Stimulated activated CD4-positive, alpha-beta T cell treated with anti-CD3 and anti-CD28 coated beads, TNF-alpha, amount 100 ng/mL, for 24 hours (primary cell): Measurements from ENCODE around the gene SPATA31C1.
"Not testable (repeated sequence)": the region's sequence is repeated elsewhere in the genome, so short reads cannot be mapped to it uniquely, and the experiment has no call there.

Source experiments
- DNase-seq, 3 experiments: peaks; one replicate each; pipeline ENCODE4 v3.0.0-alpha.2; 2020; ENCODE audit warnings: low read depth in 3 of 3

Gene SPATA31C1

DNA sequence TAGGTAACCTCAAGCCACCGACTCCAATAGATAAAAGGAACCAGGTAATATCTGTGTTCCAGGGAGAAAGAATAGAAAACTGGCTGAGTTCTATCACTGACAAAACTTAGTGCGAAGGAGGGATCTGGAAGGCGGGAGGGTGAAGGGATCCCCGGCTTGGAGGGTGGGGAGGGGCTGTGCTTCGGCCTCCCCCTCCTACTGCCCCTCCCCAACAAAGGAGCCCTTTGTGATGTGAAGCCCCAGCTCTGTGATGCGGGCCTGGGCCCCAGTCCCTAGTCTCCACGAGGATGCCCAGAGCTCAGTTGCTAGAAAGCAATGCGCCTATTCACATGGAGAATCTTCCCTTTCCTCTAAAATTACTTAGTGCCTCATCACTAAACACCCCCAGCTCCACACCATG lies at the start of gene SPATA31C1:
SPATA31C1 (plus strand) TSS at position 301 of the 400 bp plus-strand sequence.
- not testable (repeated sequence) for DNase-seq

DNA sequence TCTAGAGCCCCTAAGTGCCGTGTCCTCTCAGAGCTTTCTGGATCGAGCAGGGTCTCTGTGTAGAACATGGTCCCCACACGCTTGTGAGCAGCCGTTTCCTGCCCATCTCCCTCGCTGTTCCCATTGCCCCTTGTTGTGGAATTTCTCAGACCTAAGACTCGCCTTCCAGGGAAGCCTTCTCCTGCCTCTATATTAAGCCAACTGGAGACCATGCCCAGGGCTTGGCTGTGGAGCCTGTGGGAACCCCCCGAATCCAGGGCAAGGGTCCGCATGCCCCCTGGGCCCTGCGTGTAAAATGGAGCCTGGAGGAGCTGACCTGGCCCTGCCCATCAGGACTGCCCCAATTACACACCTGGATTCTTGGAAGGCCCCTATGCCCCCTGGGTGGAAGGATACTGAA lies 49.6 kb upstream of the SPATA31C1 start:
- DNase-seq, result no peak

DNA sequence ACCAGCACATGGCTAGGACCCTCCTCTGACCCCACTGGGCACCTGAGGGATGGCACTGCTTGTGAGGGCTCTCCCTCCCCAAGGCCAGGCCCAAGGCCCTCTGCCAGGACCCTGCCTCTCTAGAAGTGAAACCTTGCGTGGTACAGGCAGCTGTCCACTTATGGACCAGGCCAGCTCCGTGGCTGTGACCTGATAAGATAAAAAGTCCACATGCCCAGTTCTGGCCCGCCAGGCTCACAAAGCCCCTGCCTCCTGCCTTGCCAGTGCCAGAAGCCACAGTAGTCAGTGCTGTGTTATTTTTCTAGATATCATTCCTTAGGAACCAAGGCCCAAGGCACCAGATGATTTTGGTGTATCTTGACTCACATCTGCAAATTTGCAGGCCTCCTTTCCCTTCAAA lies 49.1 kb upstream of the SPATA31C1 start:
- DNase-seq, result no peak

DNA sequence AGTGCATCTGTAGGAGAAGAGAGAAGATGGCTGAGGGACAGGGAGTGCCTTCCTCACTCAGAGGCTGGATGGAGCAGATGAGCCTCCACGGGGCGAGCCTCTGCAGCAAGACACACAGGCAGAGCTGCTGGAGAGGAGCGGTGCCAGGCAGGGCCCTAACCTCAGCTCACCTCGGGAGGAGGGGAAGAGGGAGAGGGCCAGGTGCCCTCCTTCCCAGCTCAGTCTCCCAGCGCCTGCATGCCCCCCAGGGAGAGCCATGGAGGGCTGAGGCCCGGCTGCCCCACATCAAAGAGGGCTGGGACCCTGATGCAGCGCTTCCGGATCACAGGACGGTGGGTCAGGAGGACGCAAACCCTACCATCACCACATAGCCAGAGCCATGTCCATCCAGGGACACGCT lies 48.7 kb upstream of the SPATA31C1 start:
- no peak for DNase-seq

DNA sequence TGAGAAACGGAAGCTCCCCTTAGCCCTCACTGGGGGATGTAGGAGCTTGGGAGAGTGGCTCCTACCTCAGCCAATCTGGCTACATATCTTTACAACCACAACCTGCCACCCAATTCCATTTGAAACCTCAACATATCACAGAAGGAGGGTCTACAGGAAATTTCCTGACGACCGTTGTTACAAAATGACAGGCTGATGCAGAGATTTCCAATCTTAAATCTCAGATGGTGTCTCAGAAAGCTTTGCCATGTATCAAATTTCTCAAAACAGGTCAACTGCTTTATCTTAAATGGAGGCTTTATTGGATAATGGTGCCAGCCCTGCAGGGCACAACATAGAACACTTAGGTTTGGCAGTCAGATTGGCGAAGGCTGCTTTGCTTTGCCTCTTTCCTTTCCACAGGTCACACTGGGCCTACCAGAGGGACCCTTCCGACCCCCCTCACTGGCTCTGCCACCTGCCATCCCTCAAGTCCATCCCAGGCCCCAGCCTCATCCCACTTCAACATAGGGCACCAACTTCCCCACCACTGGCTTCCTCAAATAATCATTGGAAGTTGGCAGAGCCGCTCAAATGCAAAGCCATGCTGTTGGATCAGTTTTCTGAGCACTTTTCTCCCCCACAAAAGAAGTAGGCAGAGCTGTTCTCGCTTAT lies 46.2 kb upstream of the SPATA31C1 start:
- DNase-seq, result no peak

DNA sequence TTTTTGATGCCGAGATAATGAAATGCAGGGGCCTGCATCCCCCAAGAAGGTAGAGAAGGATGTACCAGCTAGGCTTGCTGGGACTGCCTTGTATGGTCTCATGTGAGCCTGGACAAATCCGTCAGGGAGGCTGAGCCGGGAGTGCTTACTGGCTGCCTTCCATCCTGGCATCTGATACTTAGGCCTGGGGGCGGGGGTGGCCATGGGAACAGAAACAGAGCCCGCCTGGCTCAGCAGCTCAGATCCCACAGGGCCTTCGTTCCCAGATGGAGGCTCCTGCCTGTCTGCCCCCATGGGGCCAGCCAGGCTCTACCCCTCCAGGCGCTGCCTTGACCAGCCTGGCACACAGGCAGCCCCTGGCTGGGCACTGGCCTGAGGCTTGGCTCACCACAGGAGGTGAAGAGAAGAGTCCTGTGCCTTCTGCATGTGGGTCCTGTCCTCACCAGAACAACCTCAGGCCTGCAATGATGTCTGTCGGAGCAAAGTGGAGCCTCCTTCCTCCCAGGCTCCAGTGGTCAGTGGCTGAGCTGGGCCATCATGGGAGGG lies 45.6 kb upstream of the SPATA31C1 start:
- DNase-seq, result no peak

DNA sequence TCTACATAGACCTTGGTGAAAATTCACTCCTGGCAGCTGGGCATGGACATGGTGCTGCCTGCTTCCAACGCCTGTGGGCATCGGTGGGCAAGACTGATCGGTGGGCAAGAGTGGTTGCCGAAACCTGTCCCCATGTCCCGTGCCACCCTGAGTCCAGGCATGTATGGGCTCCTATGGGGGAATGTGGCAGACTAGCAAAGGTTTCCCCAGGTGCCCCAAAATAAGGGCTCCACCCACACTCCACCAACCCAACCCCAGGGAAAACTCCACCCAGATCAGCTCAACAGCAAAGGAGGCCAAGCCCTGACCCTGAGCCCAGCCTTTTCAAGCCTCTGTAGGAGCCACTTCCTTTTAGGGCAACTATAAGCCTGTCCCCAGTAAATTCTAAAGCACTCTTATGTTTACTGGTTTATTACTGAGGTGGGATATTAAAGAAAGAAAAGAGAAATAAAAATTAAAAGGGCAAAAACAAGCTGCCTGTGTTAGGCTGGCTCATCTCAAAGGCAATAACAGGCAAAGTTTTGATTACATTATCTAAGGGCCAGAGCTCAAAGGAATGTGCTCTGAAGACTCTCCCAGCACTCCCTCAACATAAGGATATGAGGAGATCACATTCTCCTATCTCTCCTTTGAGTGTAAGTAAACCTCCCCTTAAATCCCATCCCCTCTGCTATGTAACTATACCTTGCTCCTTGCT lies 44.0 kb upstream of the SPATA31C1 start:
- no peak for DNase-seq

DNA sequence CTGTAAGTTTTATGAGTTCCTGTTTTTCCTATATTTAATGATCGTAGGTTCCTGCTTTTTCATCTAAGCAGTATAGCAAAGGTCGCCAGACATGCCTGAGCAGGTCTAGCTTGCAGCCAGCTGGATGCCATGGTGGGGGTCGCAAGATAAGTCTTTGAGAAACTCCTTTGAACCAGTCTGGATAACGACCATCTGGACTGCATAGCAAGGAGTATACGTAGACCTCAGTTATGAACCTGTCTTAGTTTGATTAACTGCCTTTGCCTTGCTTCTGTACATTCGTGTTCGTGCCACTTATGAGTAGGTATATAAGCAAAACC lies 43.5 kb upstream of the SPATA31C1 start:
- DNase-seq, result no peak

DNA sequence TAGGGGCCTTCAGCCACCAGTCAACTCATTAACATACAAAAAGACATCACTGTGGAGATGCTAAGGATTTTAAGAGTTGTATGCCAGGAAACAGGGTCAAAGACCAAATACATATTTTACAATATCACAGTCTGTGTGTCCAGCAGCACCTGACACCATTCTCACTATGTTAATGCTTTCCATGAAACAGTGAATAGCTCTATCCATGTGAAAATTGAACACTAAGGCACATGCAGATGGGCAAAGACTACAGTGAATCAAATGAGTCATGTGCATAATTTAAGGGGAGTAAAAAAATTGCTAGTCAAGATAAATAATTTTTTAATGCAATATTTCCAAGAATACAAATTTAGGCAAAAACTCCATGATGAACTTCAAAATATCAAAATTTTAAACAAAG lies 42.7 kb upstream of the SPATA31C1 start:
- DNase-seq, result no peak

DNA sequence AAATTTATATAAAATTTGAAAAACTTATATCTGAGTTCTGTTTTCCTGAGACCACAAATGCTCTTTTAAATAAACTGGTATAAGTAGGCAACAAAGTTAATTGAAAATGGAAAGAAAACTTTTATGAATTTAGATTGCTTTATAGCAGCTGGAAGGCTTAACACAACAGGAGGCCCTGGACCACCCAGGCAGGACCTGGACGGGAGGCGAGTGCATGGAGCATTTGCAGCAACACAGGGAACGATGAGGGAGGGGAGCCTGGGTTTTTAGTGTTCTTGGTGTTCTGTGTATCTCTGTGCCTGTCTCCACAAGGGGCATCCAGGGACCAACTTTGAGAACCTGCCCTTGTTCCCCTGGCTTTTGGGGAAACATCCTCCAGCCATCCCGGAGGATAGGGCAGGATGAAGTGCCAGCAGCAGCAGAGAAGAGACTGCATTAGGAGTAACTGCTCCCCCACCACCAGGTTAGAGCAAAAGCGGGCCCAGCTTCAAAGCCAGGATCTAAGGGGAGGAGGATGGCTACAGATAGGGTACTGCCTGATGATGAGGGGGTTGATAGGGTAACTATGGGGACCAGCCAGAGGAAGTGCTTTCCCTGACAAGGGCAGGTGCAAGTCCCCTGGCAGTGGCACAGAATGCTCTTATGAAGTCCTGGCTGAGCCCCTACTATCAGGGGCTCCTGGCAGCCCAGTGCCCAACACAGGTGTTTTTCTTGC lies 41.8 kb upstream of the SPATA31C1 start:
- no peak for DNase-seq

DNA sequence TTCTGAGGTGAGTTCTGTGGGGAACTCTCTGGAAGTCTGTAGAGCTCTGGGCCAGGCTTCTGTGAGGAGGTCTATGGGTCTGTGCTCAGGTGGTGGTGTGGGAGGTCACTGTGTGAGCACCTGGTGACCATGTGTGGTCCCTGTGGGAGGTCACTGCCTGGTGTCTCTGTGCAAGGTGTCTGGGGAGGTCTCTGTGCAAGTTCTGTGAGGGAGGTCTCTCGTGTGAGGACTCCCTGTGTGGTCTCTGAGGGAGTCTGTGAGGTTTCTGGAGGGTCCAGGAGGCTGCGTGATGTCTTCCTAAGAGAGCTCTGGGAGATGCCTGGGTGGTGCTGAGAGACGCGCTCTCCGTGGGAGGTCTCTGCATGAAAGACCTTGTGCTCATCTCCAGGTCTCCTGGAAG lies 41.1 kb upstream of the SPATA31C1 start:
- no peak for DNase-seq

DNA sequence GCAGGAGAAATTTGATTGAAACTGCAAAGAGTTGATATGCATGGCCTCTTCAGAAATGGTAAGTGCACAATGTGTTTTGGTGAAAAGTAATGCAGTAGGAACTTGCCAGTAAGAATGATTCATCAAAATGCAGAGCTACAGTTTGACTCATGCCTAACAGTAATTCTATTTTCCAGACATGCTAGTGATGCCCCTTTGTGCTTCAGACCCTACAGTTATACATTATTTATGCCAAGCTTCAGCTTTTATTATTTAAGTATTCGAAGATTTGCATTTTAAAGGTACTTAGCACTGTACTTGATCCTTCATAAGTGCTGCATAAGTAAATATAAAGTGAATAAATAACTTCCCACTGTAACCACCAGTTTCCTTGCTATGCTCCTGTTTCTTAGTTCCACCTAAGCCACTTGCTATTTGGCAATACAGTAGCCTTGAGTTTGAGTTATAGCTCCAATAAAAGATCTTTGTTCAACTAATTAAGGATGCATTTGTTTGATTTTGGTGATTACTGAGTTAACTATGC lies 38.7 kb upstream of the SPATA31C1 start:
- no peak for DNase-seq

DNA sequence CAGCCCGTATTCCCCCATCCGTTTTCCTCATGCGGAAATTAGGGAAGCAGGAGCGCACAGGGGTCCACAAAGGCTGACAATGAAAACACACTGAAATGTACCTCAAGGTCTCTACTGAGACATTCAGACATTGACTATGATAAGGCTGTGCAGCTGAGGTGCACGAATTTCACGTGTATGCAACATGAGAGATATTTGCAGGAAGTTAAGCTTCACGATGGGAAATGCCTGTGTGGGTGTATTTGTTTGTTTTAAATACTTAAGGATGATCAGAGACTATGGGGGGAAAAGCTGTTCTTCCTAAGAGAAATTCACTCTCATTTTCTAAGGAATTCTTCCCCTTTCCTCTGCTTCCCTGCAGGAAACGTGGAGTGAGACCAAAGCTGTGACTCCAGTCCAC lies 37.6 kb upstream of the SPATA31C1 start:
- no peak for DNase-seq

DNA sequence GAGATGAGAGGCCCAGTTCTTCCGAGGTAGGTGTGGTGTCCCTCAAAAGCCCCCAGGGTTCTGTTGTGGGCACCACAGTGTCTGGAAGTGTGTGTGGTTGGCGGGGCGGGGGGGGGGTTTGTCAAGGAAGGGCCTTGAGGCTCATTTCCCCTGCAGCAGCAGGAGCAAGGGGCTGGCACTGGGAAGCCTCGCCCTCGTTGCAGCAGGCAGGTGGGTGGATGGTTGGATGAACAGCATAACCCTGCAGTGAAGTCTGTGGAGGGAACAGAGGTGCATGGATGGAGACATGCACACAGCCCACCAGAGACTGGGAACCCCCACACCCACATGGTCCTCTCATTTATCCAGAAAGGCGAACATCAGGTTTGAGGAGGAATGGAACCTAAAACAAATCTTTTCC lies 37.1 kb upstream of the SPATA31C1 start:
- DNase-seq, result no peak

DNA sequence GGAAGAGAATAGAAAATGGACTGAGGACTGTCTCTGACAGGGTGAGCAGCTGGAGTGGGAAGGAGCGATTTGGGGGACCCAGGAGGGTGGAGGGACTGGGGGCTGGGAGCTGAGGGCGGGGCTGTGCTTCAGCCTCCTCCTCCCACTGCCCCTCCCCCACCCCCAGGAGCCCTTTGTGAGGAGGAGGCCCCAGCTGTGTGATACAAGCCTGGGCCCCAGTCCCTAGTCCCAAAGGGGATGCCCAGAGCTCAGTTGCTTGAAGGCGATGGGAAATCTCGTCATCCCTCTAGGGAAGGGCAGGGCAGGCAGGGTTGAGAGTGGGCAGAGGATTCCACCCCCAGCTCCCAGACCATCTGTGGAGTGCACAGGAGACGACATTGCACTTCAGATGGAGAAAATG lies 35.1 kb upstream of the SPATA31C1 start, which contains the start of gene SPATA31E1:
SPATA31E1 (plus strand) TSS at position 251 of the 400 bp plus-strand sequence; CDS start at position 266, 15 bp downstream.
- no peak for DNase-seq

DNA sequence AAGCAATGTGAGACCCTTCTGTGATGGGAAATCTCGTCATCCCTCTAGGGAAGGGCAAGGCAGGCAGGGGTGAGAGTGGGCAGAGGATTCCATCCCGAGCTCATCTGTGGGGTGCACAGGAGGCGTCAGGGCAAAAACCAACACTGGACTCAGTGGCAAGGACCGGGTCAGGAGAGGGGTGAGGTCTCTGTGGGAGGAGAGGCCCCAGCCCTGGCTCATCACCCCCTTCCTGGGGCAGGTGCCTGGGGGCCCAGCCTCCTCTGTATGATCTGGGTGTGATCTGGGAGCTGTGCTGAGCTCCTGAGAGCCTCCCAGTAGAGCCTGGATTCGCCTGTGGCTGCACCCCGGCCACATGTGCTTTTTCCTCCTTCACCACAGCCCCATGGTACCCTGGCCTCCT lies 34.5 kb upstream of the SPATA31C1 start:
- no peak for DNase-seq

DNA sequence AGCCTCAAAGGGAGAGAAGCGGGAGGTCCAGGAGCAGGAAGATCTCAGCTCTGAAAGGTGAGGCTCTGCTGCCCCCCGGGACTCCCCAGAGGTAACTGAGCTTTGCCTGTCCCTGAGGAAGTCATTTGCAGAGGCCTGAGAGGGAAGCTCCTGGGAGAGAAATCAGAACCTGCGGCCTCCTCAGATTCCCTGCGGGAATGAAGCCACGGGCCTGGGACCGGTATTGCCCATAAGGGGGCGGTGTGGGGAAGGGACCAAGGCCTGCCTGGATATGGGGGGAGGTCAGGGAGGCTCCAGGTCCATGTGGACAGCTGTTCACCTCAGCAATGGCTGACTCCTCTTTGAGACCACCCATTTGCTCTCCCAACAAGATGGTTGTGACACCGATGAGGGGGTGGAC lies 33.8 kb upstream of the SPATA31C1 start:
- DNase-seq, result no peak

DNA sequence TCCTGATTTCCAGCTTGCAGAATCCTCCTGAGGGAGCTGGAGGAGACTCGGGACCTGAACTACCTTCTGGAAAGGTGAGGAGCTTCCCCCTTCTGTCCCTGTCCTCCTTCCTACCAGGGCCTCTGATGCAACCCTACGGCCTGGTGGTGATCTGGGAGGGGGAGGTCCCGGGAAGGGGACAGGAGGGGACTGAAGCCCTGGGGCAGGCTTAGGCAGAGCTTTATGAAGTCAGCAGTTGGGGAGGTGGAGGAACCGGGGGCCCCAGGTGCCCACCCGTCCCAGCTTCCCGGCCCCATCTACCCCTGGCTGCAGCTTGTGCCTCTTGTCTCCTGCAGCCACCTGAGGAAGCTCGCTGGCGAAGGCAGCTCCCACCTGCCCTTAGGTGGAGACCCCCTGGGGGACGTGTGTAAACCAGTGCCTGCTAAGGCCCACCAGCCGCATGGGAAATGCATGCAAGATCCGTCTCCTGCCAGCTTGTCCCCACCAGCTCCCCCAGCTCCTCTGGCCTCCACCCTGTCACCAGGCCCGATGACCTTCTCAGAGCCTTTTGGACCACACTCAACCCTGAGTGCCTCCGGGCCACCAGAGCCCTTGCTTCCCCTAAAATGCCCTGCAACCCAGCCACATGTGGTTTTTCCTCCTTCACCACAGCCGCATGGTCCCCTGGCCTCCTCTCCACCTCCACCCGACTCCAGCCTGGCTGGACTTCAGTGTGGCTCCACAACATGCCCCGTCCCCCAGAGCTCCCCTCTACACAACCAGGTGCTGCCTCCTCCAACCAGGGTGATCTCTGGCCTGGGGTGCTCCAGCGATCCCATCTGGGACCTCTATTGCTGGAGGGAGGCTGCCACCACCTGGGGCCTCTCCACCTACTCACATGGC lies 32.9 kb upstream of the SPATA31C1 start:
- no peak for DNase-seq

DNA sequence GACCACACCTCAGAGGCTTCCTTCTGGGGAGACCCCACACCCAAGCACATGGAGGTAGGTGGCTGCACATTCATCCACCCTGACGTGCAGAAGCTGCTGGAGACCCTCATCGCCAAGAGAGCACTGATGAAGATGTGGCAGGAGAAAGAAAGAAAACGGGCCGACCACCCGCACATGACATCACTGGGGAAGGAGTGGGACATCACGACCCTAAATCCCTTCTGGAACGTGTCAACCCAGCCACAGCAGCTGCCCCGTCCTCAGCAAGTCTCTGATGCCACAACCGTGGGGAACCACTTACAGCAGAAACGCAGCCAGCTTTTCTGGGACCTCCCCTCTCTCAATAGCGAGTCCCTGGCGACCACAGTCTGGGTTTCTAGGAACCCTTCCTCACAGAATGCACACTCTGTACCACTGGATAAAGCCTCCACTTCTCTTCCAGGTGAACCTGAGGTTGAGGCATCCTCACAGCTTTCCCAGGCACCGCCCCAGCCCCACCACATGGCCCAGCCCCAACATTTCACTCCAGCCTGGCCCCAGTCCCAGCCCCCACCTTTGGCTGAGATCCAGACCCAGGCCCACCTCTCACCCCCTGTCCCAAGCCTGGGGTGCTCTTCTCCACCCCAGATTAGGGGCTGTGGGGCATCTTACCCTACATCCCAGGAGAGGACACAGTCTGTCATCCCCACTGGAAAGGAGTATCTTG lies 32.1 kb upstream of the SPATA31C1 start:
- no peak for DNase-seq

DNA sequence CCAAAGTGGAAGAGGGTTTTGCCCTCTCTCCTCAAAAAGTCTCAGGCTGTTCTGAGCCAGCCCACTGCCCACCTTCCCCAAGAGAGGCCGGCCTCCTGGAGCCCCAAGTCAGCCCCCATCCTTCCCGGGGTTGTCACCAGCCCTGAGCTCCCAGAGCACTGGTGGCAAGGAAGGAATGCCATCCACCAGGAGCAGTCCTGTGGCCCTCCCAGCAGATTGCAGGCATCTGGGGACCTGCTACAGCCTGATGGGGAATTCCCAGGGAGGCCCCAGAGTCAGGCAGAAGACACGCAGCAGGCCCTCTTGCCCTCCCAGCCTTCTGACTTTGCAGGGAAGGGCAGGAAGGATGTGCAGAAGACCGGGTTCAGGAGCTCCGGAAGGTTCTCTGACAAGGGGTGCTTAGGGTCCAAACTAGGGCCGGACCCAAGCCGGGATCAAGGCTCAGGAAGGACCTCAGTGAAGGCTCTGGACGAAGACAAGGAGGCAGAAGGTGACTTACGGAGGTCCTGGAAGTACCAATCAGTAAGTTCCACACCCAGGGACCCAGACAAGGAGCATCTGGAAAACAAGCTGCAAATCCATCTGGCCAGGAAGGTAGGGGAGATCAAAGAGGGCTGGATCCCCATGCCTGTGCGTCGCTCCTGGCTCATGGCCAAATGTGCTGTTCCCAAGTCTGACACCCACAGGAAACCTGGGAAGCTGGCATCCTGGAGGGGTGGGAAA lies 31.4 kb upstream of the SPATA31C1 start:
- no peak for DNase-seq
